HFFc6 (cell line): ENCODE data around the gene GLB1L2. TPM values are rescaled to one million over a fixed set of nuclear protein-coding genes. Genes with fewer than 3 reads are reported as not detected.

Experiments
- DNase-seq: peaks from one replicate; pipeline ENCODE4 v3.0.0-alpha.2; 2018
- H3K27ac Mint-ChIP-seq: 2 replicates; pipeline ENCODE4 v1.8.0; 2020; ENCODE audit warnings: mild to moderate bottlenecking, mixed read lengths
- H3K27me3 Mint-ChIP-seq: 2 replicates; pipeline ENCODE4 v1.8.0; 2021; ENCODE audit warnings: mild to moderate bottlenecking, moderate library complexity, mixed read lengths; ENCODE audit not compliant: insufficient read depth
- H3K36me3 Mint-ChIP-seq: 2 replicates; pipeline ENCODE4 v1.8.0; 2021; ENCODE audit warnings: low read depth, mixed read lengths
- H3K4me1 Mint-ChIP-seq: 2 replicates; pipeline ENCODE4 v1.8.0; 2020; ENCODE audit warnings: low read depth, mixed read lengths
- H3K4me3 Mint-ChIP-seq: 2 replicates; pipeline ENCODE4 v1.8.0; 2020; ENCODE audit warnings: mild to moderate bottlenecking, moderate library complexity, mixed read lengths
- H3K9me3 Mint-ChIP-seq: 2 replicates; pipeline ENCODE4 v1.8.0; 2020; ENCODE audit warnings: mild to moderate bottlenecking, mixed read lengths
- total RNA-seq, 6 experiments: library from RNA; stranded (reverse); fragmentation: NEBNext Ultra II Directional; extraction: Animal tissue kit (Norgen Biotek cat#: 25700); gene quantifications; 2 replicates in 1 of 6; 3 replicates in 5 of 6; pipeline ENCODE4 v1.2.3, GENCODE V29; 2021
- TF ChIP-seq, protein P1 (sequence below): fragments of 200-600 bp; sonication (generic); IDR thresholded peaks from 2 replicates; pipeline ENCODE4 v1.5.0; 2021; ENCODE audit warnings: antibody characterized with exemption, mild to moderate bottlenecking

The GLB1L2 gene
- total RNA-seq, 6 experiments from 2014 or later, result not detected

DNA sequence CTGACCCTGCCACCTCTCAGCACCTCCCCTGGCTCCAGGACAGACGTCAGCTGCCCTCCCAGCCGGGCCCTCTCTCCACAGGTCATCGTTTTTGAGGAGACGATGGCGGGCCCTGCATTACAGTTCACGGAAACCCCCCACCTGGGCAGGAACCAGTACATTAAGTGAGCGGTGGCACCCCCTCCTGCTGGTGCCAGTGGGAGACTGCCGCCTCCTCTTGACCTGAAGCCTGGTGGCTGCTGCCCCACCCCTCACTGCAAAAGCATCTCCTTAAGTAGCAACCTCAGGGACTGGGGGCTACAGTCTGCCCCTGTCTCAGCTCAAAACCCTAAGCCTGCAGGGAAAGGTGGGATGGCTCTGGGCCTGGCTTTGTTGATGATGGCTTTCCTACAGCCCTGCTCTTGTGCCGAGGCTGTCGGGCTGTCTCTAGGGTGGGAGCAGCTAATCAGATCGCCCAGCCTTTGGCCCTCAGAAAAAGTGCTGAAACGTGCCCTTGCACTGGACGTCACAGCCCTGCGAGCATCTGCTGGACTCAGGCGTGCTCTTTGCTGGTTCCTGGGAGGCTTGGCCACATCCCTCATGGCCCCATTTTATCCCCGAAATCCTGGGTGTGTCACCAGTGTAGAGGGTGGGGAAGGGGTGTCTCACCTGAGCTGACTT, 43.2 kb downstream of the GLB1L2 start:
- TF ChIP-seq, protein P1, sequence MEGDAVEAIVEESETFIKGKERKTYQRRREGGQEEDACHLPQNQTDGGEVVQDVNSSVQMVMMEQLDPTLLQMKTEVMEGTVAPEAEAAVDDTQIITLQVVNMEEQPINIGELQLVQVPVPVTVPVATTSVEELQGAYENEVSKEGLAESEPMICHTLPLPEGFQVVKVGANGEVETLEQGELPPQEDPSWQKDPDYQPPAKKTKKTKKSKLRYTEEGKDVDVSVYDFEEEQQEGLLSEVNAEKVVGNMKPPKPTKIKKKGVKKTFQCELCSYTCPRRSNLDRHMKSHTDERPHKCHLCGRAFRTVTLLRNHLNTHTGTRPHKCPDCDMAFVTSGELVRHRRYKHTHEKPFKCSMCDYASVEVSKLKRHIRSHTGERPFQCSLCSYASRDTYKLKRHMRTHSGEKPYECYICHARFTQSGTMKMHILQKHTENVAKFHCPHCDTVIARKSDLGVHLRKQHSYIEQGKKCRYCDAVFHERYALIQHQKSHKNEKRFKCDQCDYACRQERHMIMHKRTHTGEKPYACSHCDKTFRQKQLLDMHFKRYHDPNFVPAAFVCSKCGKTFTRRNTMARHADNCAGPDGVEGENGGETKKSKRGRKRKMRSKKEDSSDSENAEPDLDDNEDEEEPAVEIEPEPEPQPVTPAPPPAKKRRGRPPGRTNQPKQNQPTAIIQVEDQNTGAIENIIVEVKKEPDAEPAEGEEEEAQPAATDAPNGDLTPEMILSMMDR, result no peak
- no peaks in the 10 kb centered on the region for H3K4me1 Mint-ChIP-seq
- peaks cover 4% of the 10 kb centered on the region for H3K27me3 Mint-ChIP-seq
- H3K9me3 Mint-ChIP-seq, result peaks cover 58% of the 10 kb centered on the region
- no peak overlapping the region for H3K4me3 Mint-ChIP-seq
- no peak for DNase-seq
- no peak overlapping the region for H3K27ac Mint-ChIP-seq
- H3K36me3 Mint-ChIP-seq, result no peaks in the 10 kb centered on the region

DNA sequence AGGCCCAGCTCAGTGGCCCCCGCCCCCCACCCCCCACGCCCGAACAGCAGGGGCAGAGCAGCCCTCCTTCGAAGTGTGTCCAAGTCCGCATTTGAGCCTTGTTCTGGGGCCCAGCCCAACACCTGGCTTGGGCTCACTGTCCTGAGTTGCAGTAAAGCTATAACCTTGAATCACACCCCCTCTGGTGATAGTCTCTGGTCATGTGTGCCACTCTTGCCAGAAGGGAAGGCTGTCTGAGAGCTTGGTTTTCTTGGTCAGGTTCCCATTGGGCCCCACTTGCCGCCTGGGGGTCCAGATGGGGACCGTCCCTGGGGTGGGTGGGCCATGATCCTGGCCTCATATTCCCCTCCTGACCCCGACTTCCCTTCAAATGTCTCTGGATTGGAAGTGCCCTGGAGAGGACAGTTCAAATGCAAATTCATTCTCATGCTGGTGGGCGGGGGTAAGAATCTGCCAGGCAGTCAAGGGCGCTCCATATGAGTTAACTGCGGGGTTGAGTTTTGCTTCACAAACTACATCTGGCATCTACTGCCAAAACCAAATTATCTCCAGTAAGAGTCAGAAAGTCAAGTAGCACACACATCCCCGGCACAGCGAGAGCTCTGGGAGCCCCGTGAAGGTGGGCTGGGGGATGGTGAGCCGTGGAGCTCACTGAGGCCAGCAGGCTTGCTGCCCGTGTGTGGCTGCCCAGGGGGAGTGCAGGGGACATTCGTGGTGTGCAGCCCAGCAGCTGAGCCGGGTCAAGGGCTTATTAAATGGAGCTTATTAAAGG, 44.5 kb downstream of the GLB1L2 start:
- Mint-ChIP-seq H3K27ac (no peak overlapping the region), H3K4me3 (no peak overlapping the region), H3K9me3 (peaks cover 54% of the 10 kb centered on the region), H3K27me3 (peaks cover 4% of the 10 kb centered on the region), H3K36me3 (no peaks in the 10 kb centered on the region), H3K4me1 (no peaks in the 10 kb centered on the region)
- TF ChIP-seq, protein P1, result no peak
- DNase-seq, result no peak

DNA sequence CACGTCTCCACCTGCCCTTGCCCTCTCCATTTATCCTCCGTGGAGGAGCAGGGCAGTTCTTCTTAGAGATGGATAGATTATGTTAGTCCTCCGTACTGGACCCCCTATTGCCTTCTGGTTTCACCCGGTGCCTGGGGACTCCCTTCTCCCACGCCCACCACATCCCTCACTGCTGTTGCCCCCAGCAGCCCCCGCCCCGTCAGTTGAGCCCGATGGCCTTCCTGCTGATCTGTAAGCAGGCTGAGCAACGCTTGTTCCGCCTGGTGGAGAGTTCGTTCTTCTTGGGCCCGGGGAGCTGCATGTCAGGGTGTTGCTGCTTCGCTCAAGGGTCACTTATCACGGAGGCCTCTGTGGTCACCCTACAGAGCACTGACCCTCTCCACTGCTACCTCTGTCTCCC, 46.1 kb downstream of the GLB1L2 start:
- H3K36me3 Mint-ChIP-seq, result 0 out of 2 replicates have a peak, but pooled peaks cover 5% of the 10 kb centered on the region
- H3K9me3 Mint-ChIP-seq, result peaks cover 47% of the 10 kb centered on the region
- no peak overlapping the region for H3K27ac Mint-ChIP-seq
- peaks cover 4% of the 10 kb centered on the region for H3K27me3 Mint-ChIP-seq
- TF ChIP-seq, protein P1, result no peak
- no peak for DNase-seq
- H3K4me3 Mint-ChIP-seq, result no peak overlapping the region
- no peaks in the 10 kb centered on the region for H3K4me1 Mint-ChIP-seq

DNA sequence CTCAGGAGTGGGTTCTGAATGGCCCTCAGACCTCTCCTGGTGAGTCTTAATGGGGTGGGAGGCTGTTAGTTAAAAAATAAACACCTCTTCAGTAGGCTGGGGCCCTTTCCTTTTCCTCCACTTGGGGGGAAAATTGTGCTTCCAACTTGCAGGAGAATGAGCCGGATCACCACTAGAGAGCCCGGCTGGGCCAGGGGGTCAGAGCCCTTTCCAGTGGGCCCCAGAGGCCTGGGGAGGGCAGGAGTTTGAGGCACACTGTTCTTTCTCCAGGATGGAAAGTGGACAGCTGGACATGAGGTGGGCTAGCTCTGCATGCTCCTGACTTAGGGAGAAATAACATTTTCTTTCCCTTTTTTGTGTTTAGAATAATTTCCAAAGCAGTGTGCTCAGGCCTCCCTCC, 47.5 kb downstream of the GLB1L2 start:
- Mint-ChIP-seq H3K27ac (no peak overlapping the region), H3K36me3 (0 out of 2 replicates have a peak, but pooled peaks cover 5% of the 10 kb centered on the region), H3K4me1 (no peaks in the 10 kb centered on the region), H3K4me3 (no peak overlapping the region), H3K27me3 (peaks cover 4% of the 10 kb centered on the region), H3K9me3 (peaks cover 47% of the 10 kb centered on the region)
- TF ChIP-seq, protein P1, result no peak
- DNase-seq, result no peak

DNA sequence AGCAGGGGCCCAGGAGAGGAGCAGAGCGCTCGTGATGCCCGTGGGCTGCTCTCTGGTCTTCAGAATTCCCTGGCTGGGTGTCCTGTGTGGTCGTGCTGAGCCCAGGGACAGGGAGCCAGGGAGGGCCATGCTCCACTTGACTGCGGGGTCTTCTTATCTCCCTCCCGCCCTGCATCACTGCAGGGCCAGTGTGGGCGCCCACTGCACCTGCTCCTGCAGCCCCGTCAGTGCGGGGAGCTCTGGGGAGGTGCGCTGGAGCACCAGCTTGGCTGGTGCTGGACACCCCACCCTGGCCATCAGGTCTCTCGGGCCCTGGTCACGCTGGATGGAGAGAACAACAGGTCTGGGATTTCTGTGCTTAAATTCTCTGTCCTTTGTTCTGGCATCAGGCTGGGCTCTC, 48.4 kb downstream of the GLB1L2 start:
- no peak overlapping the region for H3K4me3 Mint-ChIP-seq
- no peak for DNase-seq
- H3K27me3 Mint-ChIP-seq, result peaks cover 4% of the 10 kb centered on the region
- TF ChIP-seq, protein P1, result no peak
- peaks cover 52% of the 10 kb centered on the region for H3K9me3 Mint-ChIP-seq
- H3K4me1 Mint-ChIP-seq, result no peaks in the 10 kb centered on the region
- H3K36me3 Mint-ChIP-seq, result 0 out of 2 replicates have a peak, but pooled peaks cover 5% of the 10 kb centered on the region
- H3K27ac Mint-ChIP-seq, result no peak overlapping the region
